SK-N-MC (cell line): ENCODE data around the gene TUNAR.

Source experiments
- EZH2 ChIP-seq: fragments of 200-600 bp; sonication (generic); IDR thresholded peaks from one replicate; pipeline ENCODE4 v1.6.1; 2017; ENCODE audit warnings: antibody characterized with exemption
- FOXP2 ChIP-seq: optimal IDR thresholded peaks from 2 replicates; pipeline ENCODE3; 2011; ENCODE audit warnings: mild to moderate bottlenecking, moderate library complexity; ENCODE audit not compliant: insufficient read depth; ENCODE audit errors: extremely low read length, control extremely low read depth
- POLR2AphosphoS5 ChIP-seq: IDR thresholded peaks from 2 replicates; pipeline ENCODE4 v1.6.1; 2012; ENCODE audit warnings: mild to moderate bottlenecking, low read depth, low read length, borderline replicate concordance

- TF ChIP-seq POLR2AphosphoS5, result no peak
- no peak for TF ChIP-seq EZH2
- no peak for TF ChIP-seq FOXP2
Measured at GRCh38 chr14:95902273-95902826, 25.7 kb downstream of the TUNAR start.
